Measurements from ENCODE around the gene TKTL2. TPM values are rescaled to one million over a fixed set of nuclear protein-coding genes. Genes with fewer than 3 reads are reported as not detected.
A peak's percentile ranks its signal among the peaks of the same experiment; 100 is the strongest.

TKTL2 gene
- total RNA-seq, 1 experiment from 2014 or later, result not detected

GRCh38 chr4:163500586-163500985 is 27.0 kb upstream of the TKTL2 start:
- ChIA-PET CTCF (interaction anchor here (0.6 kb wide), 1 partner anchor 20 kb away, joined by 6 read pairs; no protein-coding TSS in a partner anchor), POLR2A (ENCODE audit: low non-redundant PET) (no interaction called here)
- H3K4me3 ChIP-seq (ENCODE audit: low read depth, low read length, poor library complexity, severe bottlenecking), result no peak overlapping the region
- no peak overlapping the region for H3K27ac ChIP-seq (ENCODE audit: low read depth, low read length, poor library complexity, severe bottlenecking)
- BruUV-seq (replicated peaks), result no TSS peak
- no peak for TF ChIP-seq CTCF (conservative IDR thresholded peaks at IDR 0.05; ENCODE audit: low read depth, low read length)
- TF ChIP-seq EZH2 (IDR thresholded peaks at IDR 0.05; ENCODE audit: borderline replicate concordance, low read depth, low read length, poor library complexity, severe bottlenecking), result no peak
- peaks cover 10% of the 10 kb centered on the region for H3K4me1 ChIP-seq (ENCODE audit: insufficient read depth, low read length, poor library complexity, severe bottlenecking)
- no peak for DNase-seq (ENCODE audit: low spot score)
- intact Hi-C loops (cut with micrococcal nuclease; ENCODE audit: unreplicated experiment), result no loop called here
- peaks cover 5% of the 10 kb centered on the region for H3K36me3 ChIP-seq (ENCODE audit: insufficient read depth, low read length, poor library complexity, severe bottlenecking)
- no peaks in the 10 kb centered on the region for H3K9me3 ChIP-seq (ENCODE audit: low read depth, low read length, poor library complexity, severe bottlenecking)
- no peaks in the 10 kb centered on the region for H3K27me3 ChIP-seq (replicated peaks; ENCODE audit: insufficient read depth, low read depth, low read length, poor library complexity)

- DNase-seq (ENCODE audit: low spot score), result peak; percentile 6
- H3K27me3 ChIP-seq (replicated peaks; ENCODE audit: insufficient read depth, low read depth, low read length, poor library complexity), result no peaks in the 10 kb centered on the region
- peaks cover 3% of the 10 kb centered on the region for H3K4me1 ChIP-seq (ENCODE audit: insufficient read depth, low read length, poor library complexity, severe bottlenecking)
- intact Hi-C loops (cut with micrococcal nuclease; ENCODE audit: unreplicated experiment), result loop anchor here (2.0 kb wide), 2 partner anchors 103 to 163 kb away; partner anchors contain the start of gene NPY1R
- no peaks in the 10 kb centered on the region for H3K9me3 ChIP-seq (ENCODE audit: low read depth, low read length, poor library complexity, severe bottlenecking)
- BruUV-seq (replicated peaks), result no TSS peak
- H3K4me3 ChIP-seq (ENCODE audit: low read depth, low read length, poor library complexity, severe bottlenecking), result peak overlapping the region; percentile 90
- H3K27ac ChIP-seq (ENCODE audit: low read depth, low read length, poor library complexity, severe bottlenecking), result peak overlapping the region; percentile 98
- TF ChIP-seq CTCF (conservative IDR thresholded peaks at IDR 0.05; ENCODE audit: low read depth, low read length) (no peak), EZH2 (IDR thresholded peaks at IDR 0.05; ENCODE audit: borderline replicate concordance, low read depth, low read length, poor library complexity, severe bottlenecking) (no peak)
- CTCF ChIA-PET, result no interaction called here
- POLR2A ChIA-PET (ENCODE audit: low non-redundant PET), result no interaction called here
- H3K36me3 ChIP-seq (ENCODE audit: insufficient read depth, low read length, poor library complexity, severe bottlenecking), result peaks cover 5% of the 10 kb centered on the region
Measured at GRCh38 chr4:163495900-163496299, 22.3 kb upstream of the TKTL2 start.

DNA sequence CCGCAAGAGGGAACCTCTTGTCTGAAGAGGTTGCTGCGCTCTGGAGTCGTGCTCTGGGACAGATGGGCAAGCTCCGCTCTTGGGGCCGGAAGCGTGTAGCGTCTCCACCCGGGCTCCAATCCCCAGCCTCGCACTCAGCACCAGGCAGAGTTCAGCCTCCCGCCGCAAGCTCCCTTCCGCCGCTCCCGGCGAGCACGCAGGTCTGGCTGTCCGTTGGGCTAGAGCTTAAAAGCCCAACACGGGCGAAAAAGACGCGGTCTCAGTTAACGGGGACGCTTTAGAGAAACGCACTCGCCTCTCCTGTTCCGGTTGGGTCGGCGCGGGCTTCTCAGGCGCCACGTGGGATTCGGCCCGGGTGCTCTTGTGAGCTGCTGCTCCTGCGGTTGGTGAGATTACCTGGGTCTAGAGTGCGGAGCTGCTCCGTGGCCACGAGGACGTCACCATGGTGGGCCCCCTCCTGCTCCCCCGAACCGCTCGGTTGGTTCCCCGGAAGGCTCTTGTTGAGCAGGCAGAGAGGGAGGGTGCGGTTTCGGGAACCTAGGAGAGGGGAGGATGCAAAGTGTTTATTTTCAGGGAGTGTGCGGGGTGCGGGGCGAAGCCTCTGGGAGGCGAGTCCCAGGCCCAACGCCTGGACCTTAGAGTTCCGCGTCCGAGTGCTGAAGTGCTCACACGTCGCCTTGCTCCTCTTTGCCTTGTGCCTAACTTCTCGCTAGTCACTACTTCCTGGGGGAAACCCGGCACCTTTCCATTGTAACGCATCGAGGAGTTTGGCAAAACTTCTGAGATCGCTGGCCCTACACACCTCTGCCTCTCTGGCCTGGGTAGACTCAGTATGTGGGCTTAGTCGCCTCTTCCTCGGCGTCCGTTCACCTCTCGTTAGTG is 21.0 kb upstream of the TKTL2 start, which contains the start of gene TMA16:
Gene TMA16, plus strand, starts transcription at position 331 of the 882 bp plus-strand sequence. Its CDS starts 112 bp downstream, at position 443.
- no peaks in the 10 kb centered on the region for H3K27me3 ChIP-seq (replicated peaks; ENCODE audit: insufficient read depth, low read depth, low read length, poor library complexity)
- peak within 1 kb of the TSS; percentile 98 for H3K27ac ChIP-seq (ENCODE audit: low read depth, low read length, poor library complexity, severe bottlenecking)
- ChIA-PET POLR2A (ENCODE audit: low non-redundant PET) (interaction anchor here (0.8 kb wide), 1 partner anchor 9 kb away, joined by 3 read pairs; no protein-coding TSS in a partner anchor), CTCF (interaction anchor here (0.6 kb wide), 2 partner anchors 55 to 512 kb away, joined by 7 to 12 read pairs; no protein-coding TSS in a partner anchor)
- TSS peak; percentile 63 for BruUV-seq (replicated peaks)
- peaks cover 5% of the 10 kb centered on the region for H3K36me3 ChIP-seq (ENCODE audit: insufficient read depth, low read length, poor library complexity, severe bottlenecking)
- TF ChIP-seq CTCF (conservative IDR thresholded peaks at IDR 0.05; ENCODE audit: low read depth, low read length), result no peak
- TF ChIP-seq EZH2 (IDR thresholded peaks at IDR 0.05; ENCODE audit: borderline replicate concordance, low read depth, low read length, poor library complexity, severe bottlenecking), result no peak
- H3K4me1 ChIP-seq (ENCODE audit: insufficient read depth, low read length, poor library complexity, severe bottlenecking), result peaks cover 3% of the 10 kb centered on the region
- no peaks in the 10 kb centered on the region for H3K9me3 ChIP-seq (ENCODE audit: low read depth, low read length, poor library complexity, severe bottlenecking)
- peak within 1 kb of the TSS; percentile 90 for H3K4me3 ChIP-seq (ENCODE audit: low read depth, low read length, poor library complexity, severe bottlenecking)
- peak; percentile 97 for DNase-seq (ENCODE audit: low spot score)
- intact Hi-C loops (cut with micrococcal nuclease; ENCODE audit: unreplicated experiment), result loop anchor here (2.0 to 5.0 kb wide), 3 partner anchors 102 to 518 kb away; partner anchors contain the start of gene NPY1R

Data from A673 (cell line).